Neural progenitor cell (in vitro differentiated cells): ENCODE measurements around the gene EAF1.

Source experiments
- CTCF ChIP-seq: fragments of 200-600 bp; sonication (generic); IDR thresholded peaks from 2 replicates; pipeline ENCODE4 v1.5.1; 2017; ENCODE audit warnings: antibody characterized with exemption, mild to moderate bottlenecking
- EZH2phosphoT487 ChIP-seq: fragments of 200-600 bp; sonication (generic); IDR thresholded peaks from 2 replicates; pipeline ENCODE4 v1.6.1; 2017; ENCODE audit warnings: antibody characterized with exemption

GRCh38 chr3:15427182-15427880 is at the start of gene EAF1, which contains the start of gene METTL6:
- TF ChIP-seq CTCF, result peak; percentile 41
- TF ChIP-seq EZH2phosphoT487, result no peak
